ENCODE data around the gene LRSAM1.

Gene LRSAM1

GRCh38 chr9:127507751-127508648 lies 56.7 kb downstream of the LRSAM1 start:
- Histone ChIP-seq H2BK120ac (ENCODE audit: insufficient read depth, low read length, poor library complexity) (no peak overlapping the region), H3K4me2 (ENCODE audit: low read length) (no peak overlapping the region), H3K18ac (ENCODE audit: low read length) (no peak overlapping the region), H2BK12ac (ENCODE audit: low read length) (peak overlapping the region; percentile 0), H3K79me1 (ENCODE audit: low read length) (peaks cover 2% of the 10 kb centered on the region), H3K4me3 (ENCODE audit: low read depth, low read length) (no peak overlapping the region), H4K91ac (ENCODE audit: low read depth, low read length) (no peak overlapping the region), H3K4ac (ENCODE audit: low read depth, low read length) (no peak overlapping the region), H4K8ac (ENCODE audit: low read depth, low read length) (no peak overlapping the region), H3K9me3 (ENCODE audit: insufficient read depth, low read depth, low read length) (no peaks in the 10 kb centered on the region), H3K36me3 (ENCODE audit: control insufficient read depth in 1 of 2, insufficient read depth in 2 of 2, low read length in 2 of 2) (peaks cover 69 to 73% of the 10 kb centered on the region in 2 experiments), H2AK5ac (ENCODE audit: low read length) (no peak overlapping the region), H3K27me3 (ENCODE audit: insufficient read depth, low read length) (no peaks in the 10 kb centered on the region), H3K23ac (ENCODE audit: low read length) (no peak overlapping the region), H3K79me2 (ENCODE audit: control insufficient read depth, insufficient read depth, low read length, poor library complexity) (no peaks in the 10 kb centered on the region), H4K12ac (ENCODE audit: low read depth, low read length) (no peak overlapping the region), H2AFZ (ENCODE audit: insufficient read depth, low read length, poor library complexity) (no peak overlapping the region), H3K9ac (ENCODE audit: low read length) (no peak overlapping the region), H3K27ac (ENCODE audit: low read depth, low read length) (no peak overlapping the region), H2BK5ac (ENCODE audit: low read depth, low read length, poor library complexity) (no peak overlapping the region), H3K4me1 (ENCODE audit: control insufficient read depth in 1 of 2, insufficient read depth in 2 of 2, low read length in 2 of 2) (peaks cover 9 to 15% of the 10 kb centered on the region in 2 experiments), H3K14ac (ENCODE audit: low read length) (no peak overlapping the region)
- WGBS (ENCODE audit: extremely low coverage, insufficient coverage, insufficient read length), result no CpG with 5 or more reads among the region's 40 CpGs
- DNase-seq, result no peak

GRCh38 chr9:127508901-127509260 lies 57.6 kb downstream of the LRSAM1 start:
- no peak overlapping the region for H3K23ac ChIP-seq (ENCODE audit: low read length)
- H3K9ac ChIP-seq (ENCODE audit: low read length), result no peak overlapping the region
- H2AK5ac ChIP-seq (ENCODE audit: low read length), result no peak overlapping the region
- H2BK120ac ChIP-seq (ENCODE audit: insufficient read depth, low read length, poor library complexity), result no peak overlapping the region
- no peak overlapping the region for H4K8ac ChIP-seq (ENCODE audit: low read depth, low read length)
- H3K27me3 ChIP-seq (ENCODE audit: insufficient read depth, low read length), result no peaks in the 10 kb centered on the region
- H3K27ac ChIP-seq (ENCODE audit: low read depth, low read length), result no peak overlapping the region
- H2BK12ac ChIP-seq (ENCODE audit: low read length), result no peak overlapping the region
- no peak overlapping the region for H4K12ac ChIP-seq (ENCODE audit: low read depth, low read length)
- no peak overlapping the region for H3K14ac ChIP-seq (ENCODE audit: low read length)
- no peak overlapping the region for H3K4me2 ChIP-seq (ENCODE audit: low read length)
- H3K79me1 ChIP-seq (ENCODE audit: low read length), result peaks cover 2% of the 10 kb centered on the region
- H3K18ac ChIP-seq (ENCODE audit: low read length), result no peak overlapping the region
- no peak for DNase-seq
- peaks cover 9 to 15% of the 10 kb centered on the region in 2 experiments for H3K4me1 ChIP-seq (ENCODE audit: control insufficient read depth in 1 of 2, insufficient read depth in 2 of 2, low read length in 2 of 2)
- no peak overlapping the region for H2BK5ac ChIP-seq (ENCODE audit: low read depth, low read length, poor library complexity)
- H3K79me2 ChIP-seq (ENCODE audit: control insufficient read depth, insufficient read depth, low read length, poor library complexity), result no peaks in the 10 kb centered on the region
- H2AFZ ChIP-seq (ENCODE audit: insufficient read depth, low read length, poor library complexity), result no peak overlapping the region
- no peak overlapping the region for H3K4ac ChIP-seq (ENCODE audit: low read depth, low read length)
- no peak overlapping the region for H4K91ac ChIP-seq (ENCODE audit: low read depth, low read length)
- peaks cover 64 to 69% of the 10 kb centered on the region in 2 experiments for H3K36me3 ChIP-seq (ENCODE audit: control insufficient read depth in 1 of 2, insufficient read depth in 2 of 2, low read length in 2 of 2)
- no peak overlapping the region for H3K4me3 ChIP-seq (ENCODE audit: low read depth, low read length)
- WGBS (ENCODE audit: extremely low coverage, insufficient coverage, insufficient read length), result no CpG with 5 or more reads among the region's 19 CpGs
- no peaks in the 10 kb centered on the region for H3K9me3 ChIP-seq (ENCODE audit: insufficient read depth, low read depth, low read length)

GRCh38 chr9:127509261-127509954 lies 58.1 kb downstream of the LRSAM1 start:
- H4K12ac ChIP-seq (ENCODE audit: low read depth, low read length), result no peak overlapping the region
- no peak overlapping the region for H3K14ac ChIP-seq (ENCODE audit: low read length)
- no peak overlapping the region for H2AK5ac ChIP-seq (ENCODE audit: low read length)
- WGBS (ENCODE audit: extremely low coverage, insufficient coverage, insufficient read length), result no CpG with 5 or more reads among the region's 13 CpGs
- no peak overlapping the region for H3K4me3 ChIP-seq (ENCODE audit: low read depth, low read length)
- no peaks in the 10 kb centered on the region for H3K27me3 ChIP-seq (ENCODE audit: insufficient read depth, low read length)
- H4K91ac ChIP-seq (ENCODE audit: low read depth, low read length), result no peak overlapping the region
- peaks cover 9 to 15% of the 10 kb centered on the region in 2 experiments for H3K4me1 ChIP-seq (ENCODE audit: control insufficient read depth in 1 of 2, insufficient read depth in 2 of 2, low read length in 2 of 2)
- no peak overlapping the region for H3K23ac ChIP-seq (ENCODE audit: low read length)
- no peak overlapping the region for H2BK120ac ChIP-seq (ENCODE audit: insufficient read depth, low read length, poor library complexity)
- no peak overlapping the region for H3K27ac ChIP-seq (ENCODE audit: low read depth, low read length)
- DNase-seq, result no peak
- H3K9me3 ChIP-seq (ENCODE audit: insufficient read depth, low read depth, low read length), result no peaks in the 10 kb centered on the region
- peaks cover under 1% of the 10 kb centered on the region for H3K79me1 ChIP-seq (ENCODE audit: low read length)
- no peak overlapping the region for H3K4me2 ChIP-seq (ENCODE audit: low read length)
- peaks cover 62 to 65% of the 10 kb centered on the region in 2 experiments for H3K36me3 ChIP-seq (ENCODE audit: control insufficient read depth in 1 of 2, insufficient read depth in 2 of 2, low read length in 2 of 2)
- no peak overlapping the region for H2BK5ac ChIP-seq (ENCODE audit: low read depth, low read length, poor library complexity)
- no peak overlapping the region for H3K9ac ChIP-seq (ENCODE audit: low read length)
- H2BK12ac ChIP-seq (ENCODE audit: low read length), result no peak overlapping the region
- no peak overlapping the region for H3K4ac ChIP-seq (ENCODE audit: low read depth, low read length)
- H4K8ac ChIP-seq (ENCODE audit: low read depth, low read length), result no peak overlapping the region
- no peak overlapping the region for H2AFZ ChIP-seq (ENCODE audit: insufficient read depth, low read length, poor library complexity)
- H3K18ac ChIP-seq (ENCODE audit: low read length), result no peak overlapping the region
- H3K79me2 ChIP-seq (ENCODE audit: control insufficient read depth, insufficient read depth, low read length, poor library complexity), result no peaks in the 10 kb centered on the region

GRCh38 chr9:127509955-127510299 lies 58.6 kb downstream of the LRSAM1 start:
- H2BK120ac ChIP-seq (ENCODE audit: insufficient read depth, low read length, poor library complexity), result no peak overlapping the region
- no peak overlapping the region for H2BK12ac ChIP-seq (ENCODE audit: low read length)
- no peak overlapping the region for H3K4me2 ChIP-seq (ENCODE audit: low read length)
- H3K14ac ChIP-seq (ENCODE audit: low read length), result no peak overlapping the region
- no peak overlapping the region for H4K91ac ChIP-seq (ENCODE audit: low read depth, low read length)
- no peak overlapping the region for H2AFZ ChIP-seq (ENCODE audit: insufficient read depth, low read length, poor library complexity)
- H2AK5ac ChIP-seq (ENCODE audit: low read length), result no peak overlapping the region
- H3K27ac ChIP-seq (ENCODE audit: low read depth, low read length), result no peak overlapping the region
- no peak overlapping the region for H4K12ac ChIP-seq (ENCODE audit: low read depth, low read length)
- H3K4me3 ChIP-seq (ENCODE audit: low read depth, low read length), result no peak overlapping the region
- no peaks in the 10 kb centered on the region for H3K27me3 ChIP-seq (ENCODE audit: insufficient read depth, low read length)
- H3K79me1 ChIP-seq (ENCODE audit: low read length), result no peaks in the 10 kb centered on the region
- H2BK5ac ChIP-seq (ENCODE audit: low read depth, low read length, poor library complexity), result no peak overlapping the region
- no peaks in the 10 kb centered on the region for H3K79me2 ChIP-seq (ENCODE audit: control insufficient read depth, insufficient read depth, low read length, poor library complexity)
- no peaks in the 10 kb centered on the region for H3K9me3 ChIP-seq (ENCODE audit: insufficient read depth, low read depth, low read length)
- H3K23ac ChIP-seq (ENCODE audit: low read length), result no peak overlapping the region
- no peak overlapping the region for H3K18ac ChIP-seq (ENCODE audit: low read length)
- no peak overlapping the region for H3K9ac ChIP-seq (ENCODE audit: low read length)
- H4K8ac ChIP-seq (ENCODE audit: low read depth, low read length), result no peak overlapping the region
- no CpG with 5 or more reads among the region's 15 CpGs for WGBS (ENCODE audit: extremely low coverage, insufficient coverage, insufficient read length)
- H3K4ac ChIP-seq (ENCODE audit: low read depth, low read length), result no peak overlapping the region
- peaks cover 60 to 65% of the 10 kb centered on the region in 2 experiments for H3K36me3 ChIP-seq (ENCODE audit: control insufficient read depth in 1 of 2, insufficient read depth in 2 of 2, low read length in 2 of 2)
- no peak for DNase-seq
- peaks cover 9 to 15% of the 10 kb centered on the region in 2 experiments for H3K4me1 ChIP-seq (ENCODE audit: control insufficient read depth in 1 of 2, insufficient read depth in 2 of 2, low read length in 2 of 2)
